ENCODE measurements around the gene THOC1. TPM values are rescaled to one million over a fixed set of nuclear protein-coding genes. Genes with fewer than 3 reads are reported as not detected.

The THOC1 gene
- total and polyA plus RNA-seq, 2 of the 8 experiments (the other 6 are each of a cell fraction or from before 2014, with no cell fraction given), result 19.1 to 66.4 TPM

DNA sequence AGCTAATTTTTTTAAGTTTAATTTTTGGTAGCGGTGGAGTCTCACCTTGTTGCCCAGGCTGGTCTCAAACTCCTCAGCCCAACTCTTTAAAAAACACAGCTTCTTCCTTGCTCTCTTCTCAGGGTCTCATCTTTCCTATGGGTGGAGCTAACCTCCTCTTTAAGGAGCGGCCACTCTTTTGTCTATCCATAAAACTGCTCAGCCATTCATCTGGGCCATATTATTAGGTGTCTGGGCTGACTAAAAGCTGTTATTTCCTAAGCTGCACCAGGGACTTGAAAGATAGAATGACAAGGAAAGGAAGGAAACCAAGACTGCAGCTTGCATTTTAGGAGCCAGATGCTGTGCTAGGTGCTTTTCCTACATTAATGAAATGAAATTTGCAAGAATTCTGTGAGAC lies 35.8 kb upstream of the THOC1 start:
- Histone ChIP-seq H2AFZ (ENCODE audit: low read length) (0 out of 2 replicates have a peak overlapping the region, but pooled peaks have one; percentile 16), H3K9ac (replicated peaks in 1 of 4; ENCODE audit: extremely low read depth in 1 of 4, low read depth in 3 of 4, low read length in 3 of 4) (no peak overlapping the region), H2BK120ac (replicated peaks; ENCODE audit: low read depth, low read length) (no peak overlapping the region), H3K4me3 (ENCODE audit: extremely low read depth in 1 of 4, insufficient read depth in 2 of 4, low read depth in 3 of 4, low read length in 4 of 4) (no peak overlapping the region), H3K36me3 (ENCODE audit: control insufficient read depth in 2 of 4, insufficient read depth in 4 of 4, low read length in 3 of 4) (no peaks in the 10 kb centered on the region), H4K8ac (ENCODE audit: extremely low read depth, insufficient read depth, low read length) (no peak overlapping the region), H2BK15ac (ENCODE audit: low read length) (no peak overlapping the region), H3K79me2 (ENCODE audit: control insufficient read depth in 1 of 2, insufficient read depth in 2 of 2, low read length in 2 of 2) (no peaks in the 10 kb centered on the region), H2BK20ac (ENCODE audit: low read length) (no peak overlapping the region), H2AK5ac (ENCODE audit: low read depth, low read length) (no peak overlapping the region), H3K18ac (ENCODE audit: extremely low read depth, low read length) (no peak overlapping the region), H3K56ac (replicated peaks; ENCODE audit: insufficient read length, low read depth, low read length) (no peak overlapping the region), H3K14ac (ENCODE audit: insufficient read length) (no peak overlapping the region), H4K5ac (ENCODE audit: insufficient read length, low read depth, low read length) (no peak overlapping the region), H4K91ac (replicated peaks; ENCODE audit: insufficient read length, low read length) (no peak overlapping the region), H4K20me1 (replicated peaks in 1 of 2; ENCODE audit: control insufficient read depth in 1 of 2, insufficient read depth in 2 of 2, low read length in 2 of 2) (no peaks in the 10 kb centered on the region), H2BK12ac (ENCODE audit: low read depth, low read length) (no peak overlapping the region), H2BK5ac (ENCODE audit: low read depth, low read length) (no peak overlapping the region), H3K27me3 (replicated peaks in 1 of 4; ENCODE audit: control insufficient read depth in 3 of 4, extremely low read depth in 1 of 4, insufficient read depth in 3 of 4, low read length in 3 of 4) (no peaks in the 10 kb centered on the region), H3K23me2 (ENCODE audit: low read depth, low read length) (no peaks in the 10 kb centered on the region), H3K23ac (ENCODE audit: insufficient read length) (no peak overlapping the region), H3K4me1 (replicated peaks in 1 of 4; ENCODE audit: control insufficient read depth in 3 of 4, insufficient read depth in 4 of 4, low read length in 3 of 4) (peaks cover 2 to 18% (median 8%) of the 10 kb centered on the region in 4 experiments; a peak in 4 of 7 replicates), H3K4me2 (ENCODE audit: insufficient read depth in 1 of 2, low read depth in 2 of 2, low read length in 2 of 2) (no peak overlapping the region), H3K4ac (replicated peaks; ENCODE audit: insufficient read length, low read depth, low read length) (no peak overlapping the region), H3K79me1 (ENCODE audit: low read depth, low read length) (no peaks in the 10 kb centered on the region), H3K9me3 (ENCODE audit: insufficient read depth in 2 of 2, low read depth in 1 of 2, low read length in 1 of 2) (no peaks in the 10 kb centered on the region), H3K27ac (ENCODE audit: low read depth, low read length) (no peak overlapping the region)
- POLR2A ChIA-PET (ENCODE audit: partially characterized antibody), result interaction anchor here (1.8 kb wide), 1 partner anchor 36 kb away, joined by 5 read pairs; the partner anchor contains the start of gene THOC1
- CTCF ChIA-PET (ENCODE audit: partially characterized antibody), result interaction anchor here (0.6 to 2.1 kb wide), 12 partner anchors 9 to 320 kb away, joined by 3 to 7 read pairs (median 3); no protein-coding TSS in a partner anchor
- WGBS, 2 experiments (ENCODE audit: extremely low coverage in 1 of 2, insufficient coverage in 1 of 2, insufficient read length in 1 of 2, insufficient replicate concordance in 2 of 2, low coverage in 1 of 2, low lambda C conversion rate in 2 of 2, missing lambda C conversion rate in 1 of 2), result 81% methylated on average over 2 of the region's 2 CpGs; no CpG with 5 or more reads in 1 of the 2 experiments
- FAIRE-seq, result no peak
- DNase-seq (ENCODE audit: low read depth in 1 of 2, low spot score in 2 of 2), result no peak
- TF ChIP-seq HDAC6 (IDR thresholded peaks at IDR 0.05; ENCODE audit: low read depth, low read length) (no peak), TEAD4 (IDR thresholded peaks at IDR 0.05; ENCODE audit: low read depth, low read length) (no peak), CHD1 (IDR thresholded peaks at IDR 0.05; ENCODE audit: low read depth, low read length) (no peak), TAF7 (optimal IDR thresholded peaks at IDR 0.05; ENCODE audit: borderline replicate concordance, low read depth, low read length) (no peak), BRCA1 (IDR thresholded peaks at IDR 0.05; ENCODE audit: low read depth, low read length) (no peak), CEBPB (IDR thresholded peaks at IDR 0.05; ENCODE audit: low read depth, low read length) (no peak), POU5F1 (IDR thresholded peaks at IDR 0.05; ENCODE audit: low read depth, low read length) (no peak), TBP (IDR thresholded peaks at IDR 0.05; ENCODE audit: low read depth, low read length) (no peak), SIN3A (conservative IDR thresholded peaks at IDR 0.05 in 1 of 2, IDR thresholded peaks at IDR 0.05 in 1 of 2; ENCODE audit: low read depth in 1 of 2, low read length in 2 of 2) (no peak), TCF12 (IDR thresholded peaks at IDR 0.05; ENCODE audit: low read depth, low read length) (no peak), BACH1 (IDR thresholded peaks at IDR 0.05; ENCODE audit: low read length) (no peak), CBX8 (IDR thresholded peaks at IDR 0.05; ENCODE audit: borderline replicate concordance, low read depth, low read length) (no peak), SIRT6 (IDR thresholded peaks at IDR 0.05; ENCODE audit: low read length) (no peak), KDM5A (IDR thresholded peaks at IDR 0.05; ENCODE audit: low read length) (no peak), EP300 (IDR thresholded peaks at IDR 0.05; ENCODE audit: borderline replicate concordance in 1 of 2, low read depth in 2 of 2, low read length in 2 of 2) (no peak)

Data from H1 (cell line).